Memory B cell (primary cell): ENCODE results near the gene BORCS8.
"Not testable (repeated sequence)": the region's sequence is repeated elsewhere in the genome, so short reads cannot be mapped to it uniquely, and the experiment has no call there.

ENCODE experiments used
- ATAC-seq: fragments of 150-1000 bp; cut with Tn5 transposase; 2 replicates; pipeline ENCODE4 v1.10.0; 2021; ENCODE audit warnings: low read depth, mild to moderate bottlenecking, moderate library complexity
- DNase-seq, 2 donors: peaks; one replicate each; pipeline ENCODE4 v3.0.0; 2022; ENCODE audit warnings: low spot score in 2 of 2
- H3K27ac Mint-ChIP-seq: one replicate; pipeline ENCODE4 v1.8.0; 2022; ENCODE audit warnings: mild to moderate bottlenecking, moderate library complexity, mixed read lengths
- H3K27me3 Mint-ChIP-seq: one replicate; pipeline ENCODE4 v1.8.0; 2022; ENCODE audit warnings: mixed read lengths
- H3K36me3 Mint-ChIP-seq: one replicate; pipeline ENCODE4 v1.8.0; 2022; ENCODE audit warnings: mild to moderate bottlenecking, mixed read lengths
- H3K4me1 Mint-ChIP-seq: one replicate; pipeline ENCODE4 v1.8.0; 2022; ENCODE audit warnings: mixed read lengths
- H3K4me3 Mint-ChIP-seq: one replicate; pipeline ENCODE4 v1.8.0; 2022; ENCODE audit warnings: mild to moderate bottlenecking, moderate library complexity, mixed read lengths
- H3K9me3 Mint-ChIP-seq: one replicate; pipeline ENCODE4 v1.8.0; 2022; ENCODE audit warnings: mixed read lengths

BORCS8 gene

GRCh38 chr19:19140476-19140875, 51.5 kb downstream of the BORCS8 start:
- no peaks in the 10 kb centered on the region for H3K9me3 Mint-ChIP-seq
- DNase-seq (no peak), ATAC-seq (no peak)
- no peak overlapping the region for H3K4me3 Mint-ChIP-seq
- no peaks in the 10 kb centered on the region for H3K36me3 Mint-ChIP-seq
- no peak overlapping the region for H3K27ac Mint-ChIP-seq
- no peaks in the 10 kb centered on the region for H3K27me3 Mint-ChIP-seq
- peaks cover 19% of the 10 kb centered on the region for H3K4me1 Mint-ChIP-seq

GRCh38 chr19:19139876-19140229, 52.1 kb downstream of the BORCS8 start:
- H3K9me3 Mint-ChIP-seq: no peaks in the 10 kb centered on the region
- no peak overlapping the region for H3K4me3 Mint-ChIP-seq
- no peaks in the 10 kb centered on the region for H3K27me3 Mint-ChIP-seq
- DNase-seq: no peak
- H3K4me1 Mint-ChIP-seq: peaks cover 21% of the 10 kb centered on the region
- no peak overlapping the region for H3K27ac Mint-ChIP-seq
- no peak for ATAC-seq
- H3K36me3 Mint-ChIP-seq: no peaks in the 10 kb centered on the region

DNA sequence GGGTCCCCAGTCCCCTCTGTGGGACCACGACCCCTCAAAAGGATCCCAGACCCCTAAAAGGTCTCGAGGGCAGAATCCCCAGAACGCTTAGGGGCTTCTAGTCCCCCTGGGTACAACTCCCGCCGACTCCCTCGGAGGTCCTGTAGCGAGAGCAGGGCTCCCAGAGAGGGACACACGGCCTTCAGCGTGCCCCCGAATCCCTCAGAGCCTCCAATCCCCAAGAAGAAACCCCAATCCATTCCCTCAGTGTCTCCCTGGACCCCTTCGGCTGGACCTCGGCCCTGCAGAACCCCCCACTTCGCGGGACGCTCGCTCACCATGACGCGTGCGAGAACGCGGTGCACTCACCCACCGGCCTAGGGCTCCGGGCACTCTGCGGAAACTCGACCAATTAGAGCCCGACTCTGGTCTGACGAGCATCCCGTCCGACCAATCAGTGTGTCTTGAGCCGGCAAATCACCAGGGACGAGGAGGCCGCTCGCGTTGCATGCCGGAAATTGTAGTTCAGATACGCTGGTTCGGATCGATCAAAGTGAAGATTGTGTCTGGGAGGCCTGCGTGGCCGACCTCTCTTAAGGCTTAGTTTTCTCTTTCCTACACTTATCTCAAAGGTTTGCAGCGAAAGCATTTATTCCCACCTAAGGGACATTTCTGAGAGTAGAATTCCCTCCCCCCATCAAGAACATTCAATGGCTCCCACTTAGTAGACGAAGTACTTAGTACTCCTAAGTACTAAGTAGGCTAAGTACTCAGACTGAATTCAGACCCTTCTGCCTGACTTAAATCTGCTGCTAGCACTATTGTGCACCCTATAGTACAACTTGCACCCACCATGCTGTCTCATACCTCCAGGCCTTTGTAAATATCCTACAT, 53.6 kb downstream of the BORCS8 start, which contains the start of gene TMEM161A:
TMEM161A (minus strand) TSS at position 370 of the 873 bp plus-strand sequence; CDS start at position 320, 50 bp downstream.
- peak within 1 kb of the TSS; percentile 97 for H3K4me3 Mint-ChIP-seq
- H3K36me3 Mint-ChIP-seq: peaks cover 2% of the 10 kb centered on the region
- H3K27ac Mint-ChIP-seq: peak within 1 kb of the TSS; percentile 76
- ATAC-seq (peak; percentile 98), DNase-seq (peak; percentile 87 to 91)
- H3K27me3 Mint-ChIP-seq: no peaks in the 10 kb centered on the region
- peaks cover 21% of the 10 kb centered on the region for H3K4me1 Mint-ChIP-seq
- no peaks in the 10 kb centered on the region for H3K9me3 Mint-ChIP-seq

DNA sequence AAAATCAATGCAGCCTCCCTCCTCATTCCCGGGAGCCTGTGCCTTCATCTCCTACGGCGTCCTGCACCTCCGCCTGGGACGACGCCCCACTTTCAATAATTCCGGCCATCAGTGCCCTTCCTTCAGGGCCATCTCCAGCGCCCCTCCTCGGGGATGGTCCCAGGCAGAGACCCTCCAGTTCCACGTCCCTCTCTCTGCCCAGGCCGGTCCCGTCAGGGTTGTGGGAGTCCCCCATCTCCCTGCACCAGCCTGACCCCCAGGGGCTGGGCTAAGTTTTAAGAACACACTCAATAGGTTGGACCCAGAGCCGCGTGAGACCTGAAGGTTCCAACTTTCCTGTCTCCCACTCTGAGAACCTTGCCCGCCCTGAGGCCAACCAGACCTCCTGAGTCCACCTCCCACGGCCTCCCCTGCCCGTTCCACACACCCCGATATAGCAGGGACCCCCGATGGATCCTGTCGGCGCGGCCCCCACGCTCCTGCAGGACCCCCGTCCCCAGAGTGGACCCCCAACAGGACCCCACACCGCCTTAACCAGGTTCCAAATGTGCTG, 54.3 kb downstream of the BORCS8 start:
- Mint-ChIP-seq H3K4me3 (peak overlapping the region; percentile 97), H3K36me3 (peaks cover 2% of the 10 kb centered on the region), H3K9me3 (no peaks in the 10 kb centered on the region), H3K27ac (peak overlapping the region; percentile 76), H3K4me1 (peaks cover 21% of the 10 kb centered on the region), H3K27me3 (no peaks in the 10 kb centered on the region)
- ATAC-seq (no peak), DNase-seq (no peak)

DNA sequence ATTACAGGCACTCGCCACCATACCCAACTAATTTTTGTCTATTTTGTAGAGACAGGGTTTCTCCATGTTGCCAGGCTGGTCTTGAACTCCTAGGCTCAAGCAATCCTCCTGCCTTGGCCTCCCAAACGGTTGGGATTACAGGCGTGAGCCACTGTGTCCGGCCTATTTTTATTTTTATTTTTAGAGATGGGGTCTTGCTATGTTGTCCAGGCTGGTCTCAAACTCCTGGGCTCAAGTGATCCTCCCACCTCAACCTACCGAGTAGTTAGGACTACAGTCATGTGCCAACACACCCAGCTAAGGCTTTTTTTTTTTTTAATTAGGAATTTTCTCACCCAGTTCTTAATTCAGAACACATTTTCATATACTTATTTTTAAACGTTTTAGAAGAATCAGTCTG, 56.2 kb downstream of the BORCS8 start:
- DNase-seq, ATAC-seq, H3K36me3 Mint-ChIP-seq, H3K27ac Mint-ChIP-seq, H3K4me3 Mint-ChIP-seq, H3K27me3 Mint-ChIP-seq, H3K9me3 Mint-ChIP-seq: not testable (repeated sequence)
- peaks cover 21% of the 10 kb centered on the region for H3K4me1 Mint-ChIP-seq

GRCh38 chr19:19134687-19135158, 57.2 kb downstream of the BORCS8 start:
- Mint-ChIP-seq H3K9me3 (peaks cover 2% of the 10 kb centered on the region), H3K4me1 (peaks cover 19% of the 10 kb centered on the region), H3K27me3 (no peaks in the 10 kb centered on the region), H3K4me3 (peak overlapping the region; percentile 46), H3K36me3 (peaks cover 6% of the 10 kb centered on the region), H3K27ac (no peak overlapping the region)
- ATAC-seq: peak; percentile 31
- DNase-seq: peak; percentile 49 to 59

DNA sequence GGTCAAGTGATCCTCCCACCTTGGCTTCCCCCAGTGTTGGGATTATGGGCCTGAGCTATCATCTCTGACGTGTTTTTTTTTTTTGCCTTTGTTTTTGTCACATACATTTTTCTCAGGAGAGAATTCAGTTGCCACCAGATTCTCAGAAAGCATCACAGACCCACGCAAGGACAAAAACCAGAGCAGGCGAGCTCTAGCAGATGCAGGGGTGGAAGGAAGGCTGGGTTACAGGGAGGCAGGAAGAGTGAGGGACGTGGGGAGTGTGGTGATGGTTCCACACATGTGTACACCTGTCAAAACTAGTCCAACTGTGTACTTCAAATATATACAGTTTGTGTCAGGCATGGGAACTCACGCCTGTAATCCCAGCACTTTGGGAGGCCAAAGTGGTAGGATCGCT, 58.0 kb downstream of the BORCS8 start:
- Mint-ChIP-seq H3K4me1 (peaks cover 19% of the 10 kb centered on the region), H3K27ac (no peak overlapping the region), H3K27me3 (no peaks in the 10 kb centered on the region), H3K4me3 (no peak overlapping the region), H3K9me3 (peaks cover 2% of the 10 kb centered on the region), H3K36me3 (peaks cover 6% of the 10 kb centered on the region)
- no peak for ATAC-seq
- no peak for DNase-seq

DNA sequence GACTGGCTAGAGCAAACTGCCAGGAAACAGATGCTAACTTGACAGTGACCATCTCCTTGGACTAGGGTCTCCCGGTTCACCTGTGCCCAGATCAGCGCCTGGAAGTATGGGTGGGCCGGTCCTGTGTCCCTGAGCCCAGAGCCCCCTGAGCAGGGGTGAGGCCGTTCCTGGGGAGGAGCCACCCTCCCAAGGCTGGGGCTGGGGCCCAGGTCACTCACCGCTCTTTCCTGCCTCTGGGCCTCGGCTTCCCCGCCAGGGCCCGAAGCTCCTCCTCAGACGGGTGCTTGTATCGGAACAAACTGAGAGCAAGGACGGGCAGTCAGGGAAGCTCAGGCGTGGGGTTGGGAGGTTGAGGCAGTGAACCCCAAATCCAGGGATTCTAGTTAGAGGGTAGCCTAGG, 59.0 kb downstream of the BORCS8 start:
- Mint-ChIP-seq H3K36me3 (peaks cover 6% of the 10 kb centered on the region), H3K27ac (no peak overlapping the region), H3K27me3 (no peaks in the 10 kb centered on the region), H3K4me3 (no peak overlapping the region), H3K4me1 (peaks cover 14% of the 10 kb centered on the region), H3K9me3 (peaks cover 2% of the 10 kb centered on the region)
- ATAC-seq (no peak), DNase-seq (no peak)

- H3K36me3 Mint-ChIP-seq: peaks cover 7% of the 10 kb centered on the region
- H3K27ac Mint-ChIP-seq: no peak overlapping the region
- DNase-seq: no peak
- peaks cover 2% of the 10 kb centered on the region for H3K9me3 Mint-ChIP-seq
- H3K4me3 Mint-ChIP-seq: no peak overlapping the region
- ATAC-seq: no peak
- H3K4me1 Mint-ChIP-seq: peaks cover 6% of the 10 kb centered on the region
- H3K27me3 Mint-ChIP-seq: no peaks in the 10 kb centered on the region
Measured at GRCh38 chr19:19131989-19132388, 60.0 kb downstream of the BORCS8 start.
